BE2C (cell line): ENCODE results near the gene PPP1CC.

Source experiments
- DNase-seq: peaks from one replicate; pipeline ENCODE4 v3.0.0-alpha.2; 2020
- H3K27me3 ChIP-seq: fragments of 250-450 bp; sonication (Bioruptor Pico); 2 replicates; pipeline ENCODE4 v1.5.1; 2020; ENCODE audit warnings: mild to moderate bottlenecking
- H3K36me3 ChIP-seq: fragments of 250-450 bp; sonication (Bioruptor Pico); 2 replicates; pipeline ENCODE4 v1.5.1; 2020; ENCODE audit warnings: mild to moderate bottlenecking
- H3K4me1 ChIP-seq: fragments of 250-450 bp; sonication (Bioruptor Pico); 2 replicates; pipeline ENCODE4 v1.5.1; 2020
- H3K4me3 ChIP-seq: 2 replicates; pipeline ENCODE4 v1.5.1; 2011; ENCODE audit warnings: low read depth, low read length
- H3K9me3 ChIP-seq: fragments of 250-450 bp; sonication (Bioruptor Pico); 2 replicates; pipeline ENCODE4 v1.5.1; 2020
- CTCF ChIP-seq: IDR thresholded peaks from 2 replicates; pipeline ENCODE4 v1.5.1; 2012; ENCODE audit warnings: mild to moderate bottlenecking, low read depth, low read length

PPP1CC gene

GRCh38 chr12:110677206-110677911, 65.3 kb downstream of the PPP1CC start:
- H3K4me3 ChIP-seq: no peak overlapping the region
- H3K27me3 ChIP-seq: no peaks in the 10 kb centered on the region
- no peak for DNase-seq
- no peaks in the 10 kb centered on the region for H3K9me3 ChIP-seq
- no peaks in the 10 kb centered on the region for H3K36me3 ChIP-seq
- TF ChIP-seq CTCF: no peak
- no peaks in the 10 kb centered on the region for H3K4me1 ChIP-seq

GRCh38 chr12:110676171-110676570, 66.5 kb downstream of the PPP1CC start:
- TF ChIP-seq CTCF: no peak
- no peaks in the 10 kb centered on the region for H3K36me3 ChIP-seq
- H3K27me3 ChIP-seq: no peaks in the 10 kb centered on the region
- DNase-seq: no peak
- no peaks in the 10 kb centered on the region for H3K9me3 ChIP-seq
- no peak overlapping the region for H3K4me3 ChIP-seq
- H3K4me1 ChIP-seq: no peaks in the 10 kb centered on the region

GRCh38 chr12:110670161-110670701, 72.5 kb downstream of the PPP1CC start:
- H3K4me3 ChIP-seq: no peak overlapping the region
- no peaks in the 10 kb centered on the region for H3K36me3 ChIP-seq
- H3K4me1 ChIP-seq: no peaks in the 10 kb centered on the region
- H3K9me3 ChIP-seq: no peaks in the 10 kb centered on the region
- DNase-seq: no peak
- no peak for TF ChIP-seq CTCF
- H3K27me3 ChIP-seq: no peaks in the 10 kb centered on the region
